RWPE1 (cell line): Measurements from ENCODE around the gene ING1.

Experiments used
- CTCF ChIA-PET: fragments of 350-600 bp; sonication (Branson Sonifier 250); formaldehyde crosslinking; extraction: SDS; loops from one replicate; lab custom pipeline; 2021; lab: Yijun Ruan, JAX
- POLR2A ChIA-PET: fragments of 400-600 bp; formaldehyde crosslinking; extraction: SDS; loops from one replicate; lab custom pipeline; 2020; ENCODE audit warnings: antibody characterized with exemption; ENCODE audit not compliant: low non-redundant PET; lab: Yijun Ruan, JAX
- DNase-seq: peaks from one replicate; pipeline ENCODE4 v3.0.0; 2012; ENCODE audit warnings: low spot score
- H3K27ac ChIP-seq: fragments of 450-650 bp; 2 replicates; pipeline ENCODE4 v1.5.1; 2017
- TF ChIP-seq, protein P1 (sequence below): fragments of 450-650 bp; conservative IDR thresholded peaks from 2 replicates; pipeline ENCODE4 v1.5.1; 2017; ENCODE audit warnings: low read depth, mild to moderate bottlenecking

The ING1 gene

DNA sequence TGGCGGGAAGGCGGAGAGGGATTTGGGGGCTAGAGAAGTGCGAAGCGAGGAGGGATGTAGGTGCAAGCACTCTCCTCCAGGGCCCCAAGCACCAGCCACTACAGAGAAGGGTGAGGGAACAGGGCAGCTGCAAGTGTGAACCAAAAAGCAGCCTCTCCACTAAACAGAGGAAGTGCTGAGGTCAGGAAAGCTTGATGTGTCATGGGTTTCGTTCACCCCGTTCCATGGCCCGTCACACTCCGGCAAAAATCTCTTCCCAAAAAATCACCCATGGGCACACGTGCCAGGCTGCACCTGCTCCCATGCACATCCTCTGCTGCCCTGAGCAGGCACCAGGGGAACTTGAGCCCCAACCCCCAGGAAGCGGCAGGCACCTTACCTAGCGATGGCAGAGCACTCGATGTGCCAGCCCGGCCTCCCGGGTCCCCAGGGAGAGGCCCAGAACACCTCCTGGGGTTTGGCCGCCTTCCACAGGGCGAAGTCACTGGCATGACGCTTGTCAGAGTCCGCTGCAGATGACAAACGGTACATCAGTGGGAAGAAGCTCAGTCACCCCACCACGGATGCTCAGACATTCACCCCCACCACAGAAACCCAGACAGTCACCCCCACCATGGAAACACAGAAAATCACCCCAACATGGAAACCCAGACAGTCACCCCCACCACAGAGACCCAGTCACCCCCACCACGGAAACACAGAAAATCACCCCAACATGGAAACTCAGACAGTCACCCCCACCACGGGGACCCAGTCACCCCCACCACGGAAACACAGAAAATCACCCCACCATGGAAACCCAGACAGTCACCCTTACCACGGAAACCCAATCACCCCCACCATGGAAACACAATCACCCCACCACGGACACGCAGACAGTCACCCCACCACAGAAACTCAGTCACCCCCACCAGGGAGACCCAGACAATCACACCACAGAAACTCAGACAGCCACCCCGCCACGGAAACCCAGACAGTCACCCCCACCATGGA lies 36.6 kb upstream of the ING1 start:
- no peak for DNase-seq
- no peak overlapping the region for H3K27ac ChIP-seq
- ChIA-PET POLR2A (no interaction called here), CTCF (no interaction called here)
- TF ChIP-seq, protein P1, sequence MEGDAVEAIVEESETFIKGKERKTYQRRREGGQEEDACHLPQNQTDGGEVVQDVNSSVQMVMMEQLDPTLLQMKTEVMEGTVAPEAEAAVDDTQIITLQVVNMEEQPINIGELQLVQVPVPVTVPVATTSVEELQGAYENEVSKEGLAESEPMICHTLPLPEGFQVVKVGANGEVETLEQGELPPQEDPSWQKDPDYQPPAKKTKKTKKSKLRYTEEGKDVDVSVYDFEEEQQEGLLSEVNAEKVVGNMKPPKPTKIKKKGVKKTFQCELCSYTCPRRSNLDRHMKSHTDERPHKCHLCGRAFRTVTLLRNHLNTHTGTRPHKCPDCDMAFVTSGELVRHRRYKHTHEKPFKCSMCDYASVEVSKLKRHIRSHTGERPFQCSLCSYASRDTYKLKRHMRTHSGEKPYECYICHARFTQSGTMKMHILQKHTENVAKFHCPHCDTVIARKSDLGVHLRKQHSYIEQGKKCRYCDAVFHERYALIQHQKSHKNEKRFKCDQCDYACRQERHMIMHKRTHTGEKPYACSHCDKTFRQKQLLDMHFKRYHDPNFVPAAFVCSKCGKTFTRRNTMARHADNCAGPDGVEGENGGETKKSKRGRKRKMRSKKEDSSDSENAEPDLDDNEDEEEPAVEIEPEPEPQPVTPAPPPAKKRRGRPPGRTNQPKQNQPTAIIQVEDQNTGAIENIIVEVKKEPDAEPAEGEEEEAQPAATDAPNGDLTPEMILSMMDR = no peak

DNA sequence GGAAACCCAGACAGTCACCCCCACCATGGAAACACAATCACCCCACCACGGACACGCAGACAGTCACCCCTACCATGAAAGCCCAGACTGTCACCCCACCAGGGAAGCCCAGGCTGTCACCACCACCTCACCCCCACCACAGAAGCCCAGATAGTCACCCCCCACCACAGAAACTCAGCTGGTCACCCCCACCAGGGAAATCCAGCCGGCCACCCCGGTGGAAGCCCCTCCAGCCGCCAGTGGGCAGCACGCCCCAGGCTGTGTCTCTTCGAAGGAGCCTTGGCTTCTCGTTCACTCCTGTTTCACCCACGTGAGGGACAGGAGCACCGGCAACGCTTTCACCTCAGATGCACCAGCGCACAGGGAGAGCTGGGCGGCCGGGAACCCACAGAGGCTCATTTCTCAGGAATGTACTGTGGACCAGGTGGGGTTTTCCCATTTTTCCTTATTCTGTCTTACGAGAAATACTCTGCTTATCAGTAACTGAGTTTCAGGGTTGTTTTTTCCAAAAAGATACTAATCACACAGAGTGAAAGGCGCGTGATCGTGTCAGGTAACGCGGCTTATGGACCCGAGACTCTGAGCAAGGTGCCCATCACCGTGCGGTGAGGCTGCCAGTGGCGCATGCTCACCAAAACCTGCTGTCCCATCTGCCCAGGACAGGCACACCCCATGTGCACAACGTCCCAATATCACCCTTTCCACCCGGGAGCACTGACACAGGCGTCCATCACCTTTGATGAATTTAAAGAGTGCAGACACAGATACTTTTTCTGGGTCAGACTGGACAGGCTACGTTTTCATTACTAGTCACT lies 35.6 kb upstream of the ING1 start:
- CTCF ChIA-PET = no interaction called here
- no peak overlapping the region for H3K27ac ChIP-seq
- TF ChIP-seq, protein P1 = no peak
- POLR2A ChIA-PET = no interaction called here
- no peak for DNase-seq

DNA sequence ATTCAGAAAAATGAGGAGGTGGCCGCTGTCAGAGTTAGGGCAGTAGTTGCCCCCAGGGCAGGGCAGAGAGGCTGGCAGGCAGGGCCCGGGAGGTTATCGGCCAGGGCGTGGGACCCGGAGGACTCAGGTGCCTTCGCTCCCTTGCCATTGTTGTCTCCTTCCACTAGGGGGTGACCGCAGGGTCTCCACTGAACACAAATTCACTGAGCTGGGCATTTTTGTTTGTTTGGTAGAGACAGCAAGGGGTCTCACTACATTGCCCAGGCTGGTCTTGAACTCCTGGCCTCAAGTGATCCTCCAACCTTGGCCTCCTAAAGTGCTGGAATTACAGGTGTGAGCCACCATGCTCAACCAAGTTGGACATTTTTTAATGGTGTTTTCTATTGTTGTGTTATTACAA lies 32.6 kb upstream of the ING1 start:
- DNase-seq = peak; percentile 23
- ChIA-PET CTCF (interaction anchor here (0.6 to 0.9 kb wide), 2 partner anchors 12 to 43 kb away, joined by 3 read pairs; no protein-coding TSS in a partner anchor), POLR2A (interaction anchor here (0.9 kb wide), 1 partner anchor 34 kb away, joined by 3 read pairs; no protein-coding TSS in a partner anchor)
- TF ChIP-seq, protein P1 = 0 out of 2 replicates have a peak, but pooled peaks have one; percentile 20
- H3K27ac ChIP-seq = no peak overlapping the region

DNA sequence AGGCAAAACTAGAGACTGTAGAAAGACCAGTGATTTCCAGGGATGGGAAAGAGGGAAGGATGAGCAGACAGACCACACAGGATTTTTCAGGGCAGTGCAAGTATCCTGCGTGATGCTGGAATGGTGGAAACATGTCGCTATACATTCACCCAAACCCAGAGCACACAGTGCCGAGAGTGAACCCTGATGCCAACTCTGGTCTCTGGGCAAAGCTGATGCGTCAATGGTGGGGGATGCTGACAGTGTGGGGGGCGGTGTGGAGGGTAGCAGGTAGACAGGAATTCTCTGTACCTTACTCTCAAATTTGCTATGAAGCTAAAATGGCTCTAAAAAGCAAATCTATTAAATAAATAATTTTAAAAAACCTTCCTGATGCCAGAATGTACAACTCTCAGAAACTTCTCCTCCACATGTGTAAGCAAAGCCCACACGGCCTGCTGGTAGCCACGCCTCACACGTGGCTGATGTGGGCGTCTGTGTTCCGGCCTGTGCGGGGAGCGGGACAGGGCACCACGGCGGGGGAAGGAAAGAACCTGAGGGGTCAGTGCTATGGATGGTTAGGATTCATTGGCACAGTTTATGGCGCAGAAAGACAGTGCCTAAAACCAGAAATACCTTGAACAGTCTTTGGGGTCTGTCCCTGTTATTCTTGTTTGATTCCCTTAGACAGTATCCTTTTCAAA lies 31.5 kb upstream of the ING1 start:
- TF ChIP-seq, protein P1 = no peak
- DNase-seq = no peak
- POLR2A ChIA-PET = no interaction called here
- no peak overlapping the region for H3K27ac ChIP-seq
- CTCF ChIA-PET = no interaction called here

DNA sequence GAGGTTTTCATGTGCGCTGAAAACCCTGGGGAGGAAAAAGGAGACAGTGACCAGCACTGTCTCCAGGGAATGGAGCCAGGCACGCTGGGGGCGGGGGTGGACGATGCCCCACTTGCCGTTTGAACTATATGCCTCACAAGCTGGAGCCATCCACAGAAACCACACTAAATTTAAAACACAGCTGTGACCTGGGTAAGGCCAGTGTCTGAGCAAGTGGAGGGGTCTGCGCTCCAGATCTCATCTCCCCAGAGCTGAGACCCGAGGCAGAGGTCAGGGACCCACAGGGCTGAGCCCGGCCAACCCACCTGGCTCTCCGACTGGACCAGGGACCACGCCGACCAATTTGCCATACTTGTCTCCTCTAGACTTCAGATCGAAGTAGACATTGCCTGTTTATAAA lies 30.8 kb upstream of the ING1 start:
- ChIA-PET POLR2A (no interaction called here), CTCF (interaction anchor here (0.6 kb wide), 1 partner anchor 87 kb away, joined by 5 read pairs; no protein-coding TSS in a partner anchor)
- TF ChIP-seq, protein P1 = no peak
- H3K27ac ChIP-seq = no peak overlapping the region
- no peak for DNase-seq
